Lung (tissue), 12 donors: ENCODE results near the gene SLC24A5. TPM values are rescaled to one million over a fixed set of nuclear protein-coding genes. Genes with fewer than 3 reads are reported as not detected.

Experiments
- ATAC-seq: fragments of 200-7000 bp; cut with Tn5 transposase; one replicate; pipeline ENCODE4 v1.9.1; 2020; ENCODE audit warnings: moderate number of reproducible peaks; ENCODE audit not compliant: insufficient read depth, low FRiP score
- DNase-seq, 3 donors: peaks; one replicate each; pipeline ENCODE4 v3.0.0-alpha.2; 2013 to 2017
- H3K27ac ChIP-seq, 2 donors: one replicate each; pipeline ENCODE4 v1.5.1; 2013; ENCODE audit warnings: mild to moderate bottlenecking in 2 of 2, moderate library complexity in 2 of 2, control low read depth in 1 of 2, inconsistent platforms in 1 of 2, low read depth in 1 of 2, low read length in 1 of 2
- H3K27me3 ChIP-seq, 3 donors: one replicate each; pipeline ENCODE4 v1.5.1; 2013; ENCODE audit warnings: low read length in 2 of 3; ENCODE audit not compliant: control insufficient read depth in 3 of 3, insufficient read depth in 3 of 3
- H3K36me3 ChIP-seq, 4 donors: one replicate each; pipeline ENCODE4 v1.5.1; 2013; ENCODE audit warnings: low read length in 4 of 4, mild to moderate bottlenecking in 1 of 4, moderate library complexity in 1 of 4; ENCODE audit not compliant: control insufficient read depth in 4 of 4, insufficient read depth in 4 of 4
- H3K4me1 ChIP-seq, 5 donors: one replicate each; pipeline ENCODE4 v1.5.1; 2013; ENCODE audit warnings: low read length in 5 of 5, mild to moderate bottlenecking in 2 of 5, moderate library complexity in 1 of 5; ENCODE audit not compliant: control insufficient read depth in 5 of 5, insufficient read depth in 5 of 5
- H3K4me3 ChIP-seq: one replicate; pipeline ENCODE4 v1.5.1; 2013; ENCODE audit warnings: mild to moderate bottlenecking, control low read depth, moderate library complexity
- H3K9ac ChIP-seq, 2 donors: one replicate each; pipeline ENCODE4 v1.5.1; 2013; ENCODE audit warnings: low read length in 2 of 2, control low read depth in 1 of 2; ENCODE audit not compliant: insufficient read depth in 1 of 2
- H3K9me3 ChIP-seq, 4 donors: one replicate each; pipeline ENCODE4 v1.5.1; 2013; ENCODE audit warnings: low read length in 3 of 4, mild to moderate bottlenecking in 1 of 4, moderate library complexity in 1 of 4; ENCODE audit not compliant: control insufficient read depth in 4 of 4, insufficient read depth in 3 of 4
- WGBS, 2 donors: extraction: QIAGEN DNeasy Blood & Tissue Kit; methylation state at CpG; one replicate each; pipeline ENCODE4 v1.1.7; 2013; 5-methylcytosine and 5-hydroxymethylcytosine counted together
- polyA plus RNA-seq, 2 donors: library from polyadenylated mRNA; stranded (reverse); fragments of 200-250 nt; gene quantifications; one replicate each; pipeline ENCODE4 v1.2.1, GENCODE V29; 2013
- total RNA-seq, 2 donors: library from RNA; depleted of rRNA in 1 of 2; stranded (reverse); fragments of >200 nt in 1 of 2; gene quantifications; one replicate each; pipeline ENCODE4 v1.2.1, GENCODE V29; 2014 to 2021
- TF ChIP-seq, protein P1 (sequence below): IDR thresholded peaks from 2 replicates; pipeline ENCODE4 v1.5.1; 2012; ENCODE audit warnings: mild to moderate bottlenecking; ENCODE audit errors: control extremely low read depth, extremely low read depth
- donor health status: control.
- donor health status: control.
- donor health status: Bipolar disorder and iron deficiency.
- donor health status: healthy.
- donor health status: DM: yes; HTN: yes; CAD: no.

The SLC24A5 gene
- total and polyA plus RNA-seq, 4 donors = 0.05 to 0.10 TPM; not detected in 2

DNA sequence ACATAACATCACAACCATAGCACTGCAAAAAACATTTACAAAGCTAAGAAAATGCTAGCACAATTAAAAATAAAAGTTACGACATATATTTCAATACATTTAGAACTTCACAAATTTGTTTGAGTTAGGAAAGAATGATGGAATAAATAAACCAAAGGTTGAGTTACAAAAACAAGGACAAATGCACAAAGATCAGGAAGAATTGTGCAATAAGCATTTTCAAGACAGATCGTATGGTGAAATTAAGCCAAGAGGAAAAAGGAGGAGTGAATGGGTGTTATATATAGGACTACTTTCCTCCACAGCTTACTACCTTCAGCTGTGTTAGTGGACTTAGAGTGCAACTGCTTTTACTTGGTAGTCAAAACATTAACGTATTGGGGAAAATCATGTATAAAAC, 64.7 kb downstream of the SLC24A5 start:
- 75 to 77% methylated on average over 3 of the region's 3 CpGs for WGBS, 2 donors
- peaks cover 0 to 5% (median 0%) of the 10 kb centered on the region in 3 donors for H3K27me3 ChIP-seq
- no peak overlapping the region for H3K4me3 ChIP-seq
- no peaks in the 10 kb centered on the region for H3K36me3 ChIP-seq
- ATAC-seq = no peak
- H3K27ac ChIP-seq = no peak overlapping the region
- H3K9me3 ChIP-seq = no peaks in the 10 kb centered on the region
- no peaks in the 10 kb centered on the region for H3K4me1 ChIP-seq
- DNase-seq = no peak
- no peak overlapping the region for H3K9ac ChIP-seq
- TF ChIP-seq, protein P1, sequence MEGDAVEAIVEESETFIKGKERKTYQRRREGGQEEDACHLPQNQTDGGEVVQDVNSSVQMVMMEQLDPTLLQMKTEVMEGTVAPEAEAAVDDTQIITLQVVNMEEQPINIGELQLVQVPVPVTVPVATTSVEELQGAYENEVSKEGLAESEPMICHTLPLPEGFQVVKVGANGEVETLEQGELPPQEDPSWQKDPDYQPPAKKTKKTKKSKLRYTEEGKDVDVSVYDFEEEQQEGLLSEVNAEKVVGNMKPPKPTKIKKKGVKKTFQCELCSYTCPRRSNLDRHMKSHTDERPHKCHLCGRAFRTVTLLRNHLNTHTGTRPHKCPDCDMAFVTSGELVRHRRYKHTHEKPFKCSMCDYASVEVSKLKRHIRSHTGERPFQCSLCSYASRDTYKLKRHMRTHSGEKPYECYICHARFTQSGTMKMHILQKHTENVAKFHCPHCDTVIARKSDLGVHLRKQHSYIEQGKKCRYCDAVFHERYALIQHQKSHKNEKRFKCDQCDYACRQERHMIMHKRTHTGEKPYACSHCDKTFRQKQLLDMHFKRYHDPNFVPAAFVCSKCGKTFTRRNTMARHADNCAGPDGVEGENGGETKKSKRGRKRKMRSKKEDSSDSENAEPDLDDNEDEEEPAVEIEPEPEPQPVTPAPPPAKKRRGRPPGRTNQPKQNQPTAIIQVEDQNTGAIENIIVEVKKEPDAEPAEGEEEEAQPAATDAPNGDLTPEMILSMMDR = no peak

DNA sequence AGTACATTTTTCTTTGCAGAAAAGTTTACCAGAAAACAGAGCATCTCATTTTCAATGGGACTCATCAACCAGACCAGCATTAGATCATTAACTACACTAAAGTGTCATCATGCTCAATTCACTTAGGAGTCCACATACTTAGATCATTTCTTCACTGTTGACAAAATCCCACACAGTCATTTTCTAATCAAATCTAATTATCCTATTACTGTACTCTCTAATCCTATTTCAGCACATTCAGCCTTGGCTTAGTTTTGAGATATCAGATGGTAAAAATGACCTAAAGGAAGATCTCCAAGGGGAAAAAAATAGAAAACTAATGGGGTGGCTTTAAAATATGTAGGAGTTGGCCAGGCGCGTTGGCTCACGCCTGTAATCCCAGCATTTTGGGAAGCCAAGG, 65.5 kb downstream of the SLC24A5 start:
- no peak for DNase-seq
- TF ChIP-seq, protein P1 = no peak
- peaks cover 0 to 1% (median 0%) of the 10 kb centered on the region in 3 donors for H3K27me3 ChIP-seq
- no peak overlapping the region for H3K4me3 ChIP-seq
- no peak overlapping the region for H3K9ac ChIP-seq
- no peaks in the 10 kb centered on the region for H3K9me3 ChIP-seq
- no peak overlapping the region for H3K27ac ChIP-seq
- 97 to 98% methylated on average over 3 of the region's 3 CpGs for WGBS, 2 donors
- no peaks in the 10 kb centered on the region for H3K36me3 ChIP-seq
- ATAC-seq = no peak
- peaks cover 0 to 1% (median 0%) of the 10 kb centered on the region in 5 donors for H3K4me1 ChIP-seq

DNA sequence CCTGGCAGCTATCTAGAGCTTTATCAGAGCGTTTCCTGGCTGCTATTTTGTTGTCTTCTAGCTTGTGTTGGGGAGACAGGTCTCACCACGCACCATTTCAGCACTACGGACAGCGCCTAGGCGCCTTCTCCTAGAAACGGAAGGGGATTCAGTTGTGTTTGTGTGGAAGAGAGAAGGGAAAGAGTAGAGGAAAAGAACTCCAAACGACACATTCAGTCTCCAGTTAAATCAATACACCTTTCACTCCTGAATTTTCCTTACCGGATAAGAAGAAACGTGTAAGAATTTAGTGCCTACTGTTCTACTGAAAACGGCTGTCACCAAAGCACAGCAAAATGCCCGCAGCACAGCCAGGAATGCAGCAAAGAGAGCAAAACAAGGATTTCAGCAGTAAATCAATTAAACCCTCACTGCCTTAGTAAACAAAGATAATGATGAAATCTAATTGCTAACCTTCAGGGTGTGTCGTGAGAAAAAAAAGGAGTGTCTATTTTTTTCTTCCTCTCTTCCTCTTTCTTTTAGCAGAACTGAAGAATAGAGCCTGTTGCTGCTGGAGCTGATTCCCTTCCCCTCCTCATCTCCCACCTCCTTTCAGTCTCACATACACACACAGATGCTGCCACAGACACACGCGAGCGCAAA, 70.3 kb downstream of the SLC24A5 start:
- Histone ChIP-seq H3K4me1 (peaks cover 0 to 4% (median 0%) of the 10 kb centered on the region in 5 donors), H3K27me3 (peaks cover 0 to 7% (median 3%) of the 10 kb centered on the region in 3 donors), H3K4me3 (no peak overlapping the region), H3K27ac (no peak overlapping the region), H3K9ac (no peak overlapping the region), H3K36me3 (no peaks in the 10 kb centered on the region), H3K9me3 (peaks cover 0 to 6% (median 0%) of the 10 kb centered on the region in 4 donors)
- ATAC-seq (peak; percentile 66), DNase-seq (peak; percentile 84 to 91 (median 86))
- WGBS, 2 donors = 4 to 5% methylated on average over 15 of the region's 15 CpGs
- TF ChIP-seq, protein P1 = no peak
